MM.1S (cell line): Measurements from ENCODE around the gene C10orf143.

Experiments
- EZH2 ChIP-seq: fragments of 300-600 bp; sonication (generic); optimal IDR thresholded peaks from 2 replicates; pipeline ENCODE3; 2017; ENCODE audit warnings: low read depth, mild to moderate bottlenecking, antibody characterized with exemption, low read length, mixed read lengths
- EZH2phosphoT487 ChIP-seq: fragments of 300-600 bp; sonication (generic); IDR thresholded peaks from 2 replicates; pipeline ENCODE4 v1.6.1; 2018; ENCODE audit warnings: antibody characterized with exemption, low read length
- TF ChIP-seq, protein P1 (sequence below): fragments of 300-600 bp; sonication (generic); IDR thresholded peaks from 2 replicates; pipeline ENCODE4 v1.5.1; 2016; ENCODE audit warnings: antibody characterized with exemption, low read length, mixed read lengths

GRCh38 chr10:130049244-130049643 is 61.4 kb downstream of the C10orf143 start:
- TF ChIP-seq EZH2 (no peak), EZH2phosphoT487 (no peak)
- TF ChIP-seq, protein P1, sequence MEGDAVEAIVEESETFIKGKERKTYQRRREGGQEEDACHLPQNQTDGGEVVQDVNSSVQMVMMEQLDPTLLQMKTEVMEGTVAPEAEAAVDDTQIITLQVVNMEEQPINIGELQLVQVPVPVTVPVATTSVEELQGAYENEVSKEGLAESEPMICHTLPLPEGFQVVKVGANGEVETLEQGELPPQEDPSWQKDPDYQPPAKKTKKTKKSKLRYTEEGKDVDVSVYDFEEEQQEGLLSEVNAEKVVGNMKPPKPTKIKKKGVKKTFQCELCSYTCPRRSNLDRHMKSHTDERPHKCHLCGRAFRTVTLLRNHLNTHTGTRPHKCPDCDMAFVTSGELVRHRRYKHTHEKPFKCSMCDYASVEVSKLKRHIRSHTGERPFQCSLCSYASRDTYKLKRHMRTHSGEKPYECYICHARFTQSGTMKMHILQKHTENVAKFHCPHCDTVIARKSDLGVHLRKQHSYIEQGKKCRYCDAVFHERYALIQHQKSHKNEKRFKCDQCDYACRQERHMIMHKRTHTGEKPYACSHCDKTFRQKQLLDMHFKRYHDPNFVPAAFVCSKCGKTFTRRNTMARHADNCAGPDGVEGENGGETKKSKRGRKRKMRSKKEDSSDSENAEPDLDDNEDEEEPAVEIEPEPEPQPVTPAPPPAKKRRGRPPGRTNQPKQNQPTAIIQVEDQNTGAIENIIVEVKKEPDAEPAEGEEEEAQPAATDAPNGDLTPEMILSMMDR, result no peak
